ENCODE data around the gene DAND5. TPM values are rescaled to one million over a fixed set of nuclear protein-coding genes. Genes with fewer than 3 reads are reported as not detected.

Gene DAND5
- total and polyA plus RNA-seq, 2 of the 13 experiments (the other 11 are each of a cell fraction or from before 2014, with no cell fraction given), result 0.04 TPM; not detected in 1

GRCh38 chr19:13012690-13013608 is 43.6 kb downstream of the DAND5 start (continued):
- TF ChIP-seq PBX3 (CRISPR knock-in tag; IDR thresholded peaks at IDR 0.05; ENCODE audit: borderline replicate concordance), result no peak
- TF ChIP-seq DMAP1 (CRISPR knock-in tag; IDR thresholded peaks at IDR 0.05), result peak; percentile 78; the same call in 1 of the 2 replicates
- TF ChIP-seq RFXAP (CRISPR knock-in tag; IDR thresholded peaks at IDR 0.05; ENCODE audit: borderline replicate concordance), result no peak
- TF ChIP-seq THRA (CRISPR knock-in tag; IDR thresholded peaks at IDR 0.05; ENCODE audit: borderline replicate concordance), result peak; percentile 81; the same call in 1 of the 2 replicates
- TF ChIP-seq HDAC6 (IDR thresholded peaks at IDR 0.05; ENCODE audit: low read depth, low read length), result no peak
- no peak for TF ChIP-seq TRIM22 (IDR thresholded peaks at IDR 0.05)
- no peak for TF ChIP-seq NFKBIZ (CRISPR knock-in tag; IDR thresholded peaks at IDR 0.05)
- TF ChIP-seq ZNF292 (CRISPR knock-in tag; IDR thresholded peaks at IDR 0.05; ENCODE audit: borderline replicate concordance, low read depth), result peak; percentile 59; the same call in 1 of the 2 replicates
- TF ChIP-seq DRAP1 (CRISPR knock-in tag; IDR thresholded peaks at IDR 0.05), result no peak
- TF ChIP-seq ZNF850 (CRISPR knock-in tag; conservative IDR thresholded peaks at IDR 0.05), result no peak
- no peak for TF ChIP-seq ZNF619 (CRISPR knock-in tag; IDR thresholded peaks at IDR 0.05)
- peak; percentile 65 for TF ChIP-seq DPF2 (CRISPR knock-in tag; IDR thresholded peaks at IDR 0.05; ENCODE audit: borderline replicate concordance, low read depth)
- no peak for TF ChIP-seq NFAT5 (CRISPR knock-in tag; IDR thresholded peaks at IDR 0.05)
- TF ChIP-seq BORCS8-MEF2B (CRISPR knock-in tag; IDR thresholded peaks at IDR 0.05), result no peak
- TF ChIP-seq ZNF33A (CRISPR knock-in tag; IDR thresholded peaks at IDR 0.05; ENCODE audit: borderline replicate concordance), result 0 out of 2 replicates have a peak, but pooled peaks have one; percentile 71
- no peak for TF ChIP-seq E2F5 (CRISPR knock-in tag; conservative IDR thresholded peaks at IDR 0.05)
- TF ChIP-seq SNRNP70 (IDR thresholded peaks at IDR 0.05; ENCODE audit: low read depth, low read length), result no peak

Measured in HepG2 (cell line).